Dedifferentiated amniotic fluid mesenchymal stem cell (primary cell): ENCODE results near the gene TRANK1.
"Not testable (repeated sequence)": the region's sequence is repeated elsewhere in the genome, so short reads cannot be mapped to it uniquely, and the experiment has no call there.

Experiments used
- DNase-seq: peaks from one replicate; pipeline ENCODE4 v3.0.0-alpha.2; 2016; ENCODE audit errors: extremely low spot score

TRANK1 gene

GRCh38 chr3:36957862-36958686, 13.2 kb upstream of the TRANK1 start:
- no peak for DNase-seq

DNA sequence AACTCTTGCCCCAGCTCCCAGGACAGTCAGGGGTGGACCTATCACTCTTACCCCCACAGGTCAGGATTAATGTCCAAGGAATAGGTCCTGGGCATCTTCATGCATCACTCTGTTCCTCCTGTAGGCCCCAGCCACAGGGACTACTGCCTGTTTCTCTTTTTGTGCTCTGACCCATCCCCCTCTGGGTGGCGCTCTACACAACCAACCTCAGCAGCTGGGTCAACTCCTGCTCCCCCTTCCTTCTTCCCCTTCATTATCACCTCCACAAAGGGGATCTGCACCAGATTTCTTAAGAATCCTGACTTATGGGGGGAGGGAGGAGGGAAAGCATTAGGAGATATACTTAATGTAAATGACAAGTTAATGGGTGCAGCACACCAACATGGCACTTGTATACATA, 12.2 kb upstream of the TRANK1 start:
- no peak for DNase-seq

- DNase-seq: no peak
These were observed 11.3 kb upstream of the TRANK1 start for GRCh38 chr3:36956155-36956554.

DNA sequence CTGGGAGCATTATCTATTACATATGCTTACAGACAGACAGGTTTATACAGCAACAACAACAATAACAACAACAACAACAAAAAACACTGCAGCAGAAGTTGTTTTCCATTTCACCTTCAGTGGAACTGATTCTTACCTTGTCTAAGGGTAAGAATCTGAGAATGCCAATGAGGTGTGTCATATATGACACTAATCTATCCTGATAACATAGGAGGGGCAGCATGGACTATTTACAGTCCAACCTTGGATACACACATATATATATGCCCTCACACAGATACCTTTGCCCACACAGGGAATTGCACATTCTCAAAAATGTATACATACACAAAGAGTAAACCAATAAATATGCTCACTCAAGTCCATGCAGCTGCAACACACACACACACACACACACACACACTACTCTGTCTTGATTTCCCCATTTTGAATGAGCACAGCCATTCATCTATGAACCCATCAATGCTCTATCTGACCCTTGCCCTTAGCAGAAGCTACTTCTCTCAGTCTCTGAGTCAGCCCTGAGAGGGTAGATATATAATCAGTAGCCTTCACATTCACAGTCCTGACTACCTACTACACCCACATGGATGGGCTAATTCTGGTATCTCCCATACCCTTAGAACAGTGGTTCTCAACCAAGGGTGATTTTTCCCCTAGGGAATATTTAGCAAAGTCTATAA, 9.7 kb upstream of the TRANK1 start:
- no peak for DNase-seq

- DNase-seq: not testable (repeated sequence)
These were observed 3.0 kb upstream of the TRANK1 start for GRCh38 chr3:36947814-36948213.

- DNase-seq: no peak
These were observed 603 bp upstream of the TRANK1 start for GRCh38 chr3:36945333-36945980.

DNA sequence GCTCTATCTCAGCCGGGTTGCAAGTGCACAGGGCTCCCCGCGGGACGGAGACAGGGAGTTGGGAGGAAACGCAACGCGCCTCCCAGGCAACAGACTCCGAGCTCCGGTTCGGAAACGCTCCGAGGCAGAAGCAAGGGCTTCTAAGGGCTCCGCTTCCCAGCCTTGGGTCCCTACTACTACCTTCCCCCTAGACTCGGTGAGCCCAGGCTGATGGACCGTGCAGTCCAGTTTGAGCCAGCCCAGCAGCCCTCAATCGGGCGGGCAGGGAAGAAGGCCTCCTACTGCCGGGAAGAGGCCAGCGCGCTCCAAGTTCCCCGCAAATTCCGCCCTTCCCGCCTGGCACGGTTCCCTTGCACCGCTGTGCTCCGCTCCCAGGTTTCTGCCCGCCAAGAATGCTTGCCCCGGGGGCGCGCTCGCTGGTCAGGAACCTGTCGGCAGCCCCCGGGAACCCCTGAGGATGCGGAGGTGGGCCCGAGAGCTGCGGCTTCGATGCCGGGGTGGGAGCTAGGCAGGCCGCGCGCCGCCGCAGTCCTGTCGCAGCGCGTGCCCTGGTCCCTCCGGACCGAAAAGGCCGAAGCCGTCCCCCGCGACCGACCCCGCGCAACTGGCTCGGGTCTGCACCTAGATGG, 728 bp downstream of the TRANK1 start:
- peak; percentile 38 for DNase-seq

- DNase-seq: no peak
These were observed 1.3 kb downstream of the TRANK1 start for GRCh38 chr3:36943601-36944000.

DNA sequence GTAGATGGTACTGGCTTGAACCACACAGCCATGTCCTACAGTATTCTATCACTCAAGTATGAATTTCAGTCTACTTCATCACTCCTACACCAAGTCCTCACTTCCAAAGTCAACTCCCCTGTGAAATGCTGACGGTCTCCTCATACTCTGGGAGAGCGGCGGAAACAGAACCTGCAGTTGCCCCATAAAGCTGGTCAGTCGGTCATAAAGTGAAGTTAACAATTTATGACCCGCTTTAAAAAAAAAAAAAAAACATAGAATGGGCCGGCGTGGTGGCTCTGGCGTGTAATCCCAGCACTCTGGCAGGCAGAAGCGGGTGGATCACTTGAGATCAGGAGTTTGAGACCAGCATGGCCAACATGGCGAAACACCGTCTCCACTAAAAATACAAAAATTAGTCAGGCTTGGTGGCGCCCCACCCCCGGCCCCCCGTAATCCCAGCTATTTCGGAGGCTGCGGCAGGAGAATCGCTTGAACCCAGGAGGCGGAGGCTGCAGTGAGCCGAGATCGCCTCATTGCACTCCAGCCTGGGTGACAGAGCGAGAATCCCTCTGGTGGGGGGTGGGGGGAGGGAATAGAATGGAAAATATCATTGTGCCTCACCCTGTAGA, 2.1 kb downstream of the TRANK1 start:
- no peak for DNase-seq

GRCh38 chr3:36941658-36942057, 3.2 kb downstream of the TRANK1 start:
- DNase-seq: no peak

- no peak for DNase-seq
These were observed 3.7 kb downstream of the TRANK1 start for GRCh38 chr3:36941162-36941561.

DNA sequence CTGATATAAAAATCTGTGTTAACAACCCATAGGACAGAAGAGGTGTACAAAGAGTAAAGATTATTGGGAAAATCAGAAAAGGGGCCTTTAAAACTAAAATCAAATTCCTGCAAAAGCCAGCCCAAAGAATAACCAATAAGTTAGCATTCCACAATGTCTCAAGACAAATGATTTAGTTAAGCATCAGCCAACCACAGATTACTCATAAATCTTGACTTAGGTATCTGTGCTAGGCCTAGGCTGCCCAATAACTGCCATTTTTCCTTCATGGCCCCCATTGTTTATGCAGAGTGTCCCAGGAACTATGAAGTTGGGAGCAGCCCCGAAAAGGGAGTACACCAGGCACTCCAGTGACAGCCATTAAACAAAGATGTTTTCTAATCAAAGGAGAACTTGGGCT, 7.4 kb downstream of the TRANK1 start:
- no peak for DNase-seq

DNA sequence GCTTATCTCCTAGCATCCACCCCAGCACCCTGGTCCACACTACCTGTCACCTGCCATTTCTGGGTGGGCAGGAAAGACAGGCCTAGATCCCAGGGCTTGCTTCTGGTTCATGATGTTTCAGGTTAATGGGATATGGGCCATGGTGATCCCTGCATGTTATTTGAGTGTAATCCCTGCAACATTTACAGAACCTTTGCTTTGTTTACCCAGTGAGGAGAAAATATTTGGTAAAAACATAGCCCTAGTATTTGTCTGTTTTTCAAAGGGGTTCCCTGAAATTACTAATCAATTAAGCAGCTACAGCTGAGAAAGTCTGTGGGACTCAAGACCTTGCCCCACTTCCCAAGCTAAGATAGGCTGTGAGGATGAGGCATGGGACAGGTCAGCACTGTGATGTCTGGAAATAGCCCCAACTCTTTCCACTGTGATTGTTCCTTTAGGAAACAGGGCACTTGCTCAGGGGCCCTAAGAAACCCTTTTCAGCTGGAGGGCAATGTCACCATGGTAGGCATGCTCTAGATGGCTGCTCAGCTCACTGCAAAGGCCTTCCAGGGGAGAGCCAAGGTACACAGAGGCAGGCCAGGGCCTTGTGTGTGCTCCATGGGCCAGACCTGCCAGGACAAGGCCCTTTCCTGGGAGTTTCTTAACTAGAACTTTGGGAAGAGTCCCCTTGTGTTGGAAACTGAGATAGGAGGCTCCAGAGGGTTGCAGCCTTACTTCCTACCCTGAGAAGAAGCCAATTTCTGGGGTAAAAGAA, 11.1 kb downstream of the TRANK1 start:
- DNase-seq: no peak

DNA sequence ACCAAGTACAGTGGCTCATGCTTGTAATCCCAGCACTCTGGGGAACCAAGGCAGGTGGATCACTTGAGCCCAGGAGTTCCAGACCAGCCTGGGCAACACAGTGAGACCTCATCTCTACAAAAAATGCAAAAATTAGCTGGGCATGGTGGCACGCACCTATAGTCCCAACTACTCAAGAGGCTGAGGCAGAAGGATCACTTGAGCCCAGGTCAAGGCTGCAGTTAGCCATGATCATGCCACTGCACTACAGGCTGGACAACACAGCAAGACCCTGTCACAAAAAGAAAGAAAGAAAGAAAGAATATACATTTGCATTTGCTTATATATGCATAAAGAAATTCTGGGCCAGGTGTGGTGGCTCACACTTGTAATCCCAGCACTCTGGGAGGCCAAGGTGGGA, 13.4 kb downstream of the TRANK1 start:
- DNase-seq: not testable (repeated sequence)

DNA sequence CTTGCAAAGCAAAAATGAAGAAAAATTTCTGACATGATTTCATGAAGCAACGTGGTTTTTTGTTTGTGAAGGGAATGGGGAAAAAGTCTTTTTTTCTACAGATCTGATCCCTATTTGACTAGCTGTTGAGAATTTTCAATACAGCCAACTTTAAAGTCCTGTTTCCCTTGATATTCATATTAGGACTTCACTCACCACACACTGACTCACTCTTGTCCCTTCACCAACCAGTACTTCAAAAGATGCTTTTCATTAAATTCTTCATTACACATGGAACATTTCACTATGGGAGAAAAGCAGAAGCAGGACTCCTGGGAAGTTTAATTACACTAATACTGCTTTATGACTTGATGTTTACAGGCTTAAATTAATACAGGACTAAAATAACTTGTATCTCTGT, 16.6 kb downstream of the TRANK1 start:
- DNase-seq: no peak

- no peak for DNase-seq
These were observed 18.5 kb downstream of the TRANK1 start for GRCh38 chr3:36926292-36926897.

DNA sequence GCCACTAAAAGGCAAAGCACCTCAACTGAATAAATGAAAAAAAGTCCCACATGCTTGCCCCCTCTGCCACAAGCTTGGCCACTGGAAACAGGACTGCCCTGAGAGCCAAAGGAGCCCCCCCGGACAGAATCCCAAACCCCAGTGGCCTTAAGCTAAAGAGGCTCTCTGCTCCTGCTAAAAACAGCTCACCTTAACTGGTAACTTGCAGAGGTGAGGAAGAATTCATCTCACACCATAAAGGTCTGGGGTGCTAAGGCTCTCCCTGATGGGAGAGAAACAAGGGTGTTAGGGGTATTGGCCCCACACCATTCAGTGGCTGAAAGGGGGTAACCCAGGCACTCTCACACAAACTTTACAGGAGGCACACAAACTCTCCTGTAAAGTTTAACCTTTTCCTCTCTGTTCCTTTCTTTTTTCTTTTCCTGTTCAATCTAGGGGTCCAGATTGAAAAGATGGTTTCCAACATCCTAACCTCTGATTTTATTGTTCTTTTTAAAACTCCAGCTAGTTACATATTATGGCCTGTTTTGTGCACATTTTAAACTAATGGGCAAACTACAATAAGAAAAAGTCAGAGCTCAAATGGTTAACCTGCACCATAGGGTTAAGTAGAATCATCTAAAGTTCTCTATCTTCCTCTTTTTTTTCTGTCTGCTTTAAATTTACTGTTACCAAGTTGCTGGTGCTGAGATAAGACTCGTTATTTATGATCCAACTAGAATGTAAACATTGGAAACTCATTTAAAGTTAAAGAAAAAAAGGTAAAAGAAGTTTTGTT, 19.9 kb downstream of the TRANK1 start:
- no peak for DNase-seq

- DNase-seq: no peak
These were observed 20.7 kb downstream of the TRANK1 start for GRCh38 chr3:36923981-36924743.

- DNase-seq: no peak
These were observed 21.3 kb downstream of the TRANK1 start for GRCh38 chr3:36923523-36923943.
